Erythroblast (primary cell): ENCODE data around the gene ARSB.

Source experiments
- GATA1 ChIP-seq: IDR thresholded peaks from 2 replicates; pipeline ENCODE4 v1.6.1; 2011; ENCODE audit warnings: low read depth, mild to moderate bottlenecking, control low read depth, low read length, moderate library complexity
- POLR2A ChIP-seq: IDR thresholded peaks from 2 replicates; pipeline ENCODE4 v1.6.1; 2011; ENCODE audit warnings: mild to moderate bottlenecking, low read length

DNA sequence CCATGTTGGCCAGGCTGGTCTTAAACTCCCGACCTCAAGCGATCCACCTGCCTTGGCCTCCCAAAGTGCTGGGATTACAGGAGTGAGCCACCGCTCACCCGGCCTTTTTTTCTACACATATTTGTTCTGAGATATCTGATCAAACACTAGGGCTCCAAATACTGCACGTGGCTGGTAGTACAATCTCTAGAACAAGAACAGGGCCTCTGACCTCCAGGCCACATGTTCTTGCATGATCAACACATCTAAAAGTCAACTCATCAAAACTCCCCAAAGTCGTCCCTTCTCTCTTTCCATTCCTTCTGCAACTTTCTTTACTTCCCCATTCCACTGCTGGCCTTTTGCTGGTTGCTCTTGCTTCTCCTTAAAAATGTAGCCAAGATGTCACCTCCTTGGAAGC lies 223.3 kb downstream of the ARSB start:
- TF ChIP-seq POLR2A, result no peak
- TF ChIP-seq GATA1, result no peak
